ENCODE data around the gene JMJD1C.

Gene JMJD1C

GRCh38 chr10:63366933-63367332 lies 98.8 kb downstream of the JMJD1C start:
- Histone ChIP-seq H4K20me1 (ENCODE audit: control insufficient read depth, insufficient read depth, low read depth, low read length) (no peaks in the 10 kb centered on the region), H3K79me2 (ENCODE audit: control insufficient read depth, low read length) (no peaks in the 10 kb centered on the region), H3K4me3 (ENCODE audit: low read length) (no peak overlapping the region), H3K9me3 (ENCODE audit: control insufficient read depth, insufficient read depth, low read length) (no peaks in the 10 kb centered on the region), H3K36me3 (ENCODE audit: control insufficient read depth, low read length) (no peaks in the 10 kb centered on the region), H3K27me3 (ENCODE audit: control insufficient read depth, low read length) (no peaks in the 10 kb centered on the region), H3F3A (ENCODE audit: control insufficient read depth, insufficient read depth) (no peaks in the 10 kb centered on the region), H3K4me2 (ENCODE audit: low read length) (no peak overlapping the region), H3K9me2 (replicated peaks; ENCODE audit: control insufficient read depth, low read length) (no peaks in the 10 kb centered on the region), H3K27ac (ENCODE audit: low read depth, low read length) (no peak overlapping the region), H3K4me1 (ENCODE audit: control insufficient read depth, low read length) (peaks cover 10% of the 10 kb centered on the region)
- TF ChIP-seq CTCF (IDR thresholded peaks at IDR 0.05; ENCODE audit: low read depth, low read length, poor library complexity, severe bottlenecking) (no peak), EZH2phosphoT487 (IDR thresholded peaks at IDR 0.05; ENCODE audit: borderline replicate concordance, low read length) (no peak)

GRCh38 chr10:63365976-63366765 lies 99.6 kb downstream of the JMJD1C start:
- Histone ChIP-seq H3K4me2 (ENCODE audit: low read length) (no peak overlapping the region), H3K9me3 (ENCODE audit: control insufficient read depth, insufficient read depth, low read length) (no peaks in the 10 kb centered on the region), H3F3A (ENCODE audit: control insufficient read depth, insufficient read depth) (no peaks in the 10 kb centered on the region), H3K27ac (ENCODE audit: low read depth, low read length) (no peak overlapping the region), H3K36me3 (ENCODE audit: control insufficient read depth, low read length) (no peaks in the 10 kb centered on the region), H4K20me1 (ENCODE audit: control insufficient read depth, insufficient read depth, low read depth, low read length) (no peaks in the 10 kb centered on the region), H3K4me3 (ENCODE audit: low read length) (no peak overlapping the region), H3K9me2 (replicated peaks; ENCODE audit: control insufficient read depth, low read length) (no peaks in the 10 kb centered on the region), H3K27me3 (ENCODE audit: control insufficient read depth, low read length) (no peaks in the 10 kb centered on the region), H3K4me1 (ENCODE audit: control insufficient read depth, low read length) (peaks cover 13% of the 10 kb centered on the region), H3K79me2 (ENCODE audit: control insufficient read depth, low read length) (no peaks in the 10 kb centered on the region)
- no peak for TF ChIP-seq CTCF (IDR thresholded peaks at IDR 0.05; ENCODE audit: low read depth, low read length, poor library complexity, severe bottlenecking)

GRCh38 chr10:63364918-63365317 lies 100.9 kb downstream of the JMJD1C start:
- Histone ChIP-seq H3K9me2 (replicated peaks; ENCODE audit: control insufficient read depth, low read length) (no peaks in the 10 kb centered on the region), H3F3A (ENCODE audit: control insufficient read depth, insufficient read depth) (no peaks in the 10 kb centered on the region), H3K4me2 (ENCODE audit: low read length) (no peak overlapping the region), H3K9me3 (ENCODE audit: control insufficient read depth, insufficient read depth, low read length) (no peaks in the 10 kb centered on the region), H3K4me3 (ENCODE audit: low read length) (no peak overlapping the region), H4K20me1 (ENCODE audit: control insufficient read depth, insufficient read depth, low read depth, low read length) (no peaks in the 10 kb centered on the region), H3K4me1 (ENCODE audit: control insufficient read depth, low read length) (peaks cover 13% of the 10 kb centered on the region), H3K27ac (ENCODE audit: low read depth, low read length) (no peak overlapping the region), H3K79me2 (ENCODE audit: control insufficient read depth, low read length) (no peaks in the 10 kb centered on the region), H3K36me3 (ENCODE audit: control insufficient read depth, low read length) (no peaks in the 10 kb centered on the region), H3K27me3 (ENCODE audit: control insufficient read depth, low read length) (no peaks in the 10 kb centered on the region)
- TF ChIP-seq CTCF (IDR thresholded peaks at IDR 0.05; ENCODE audit: low read depth, low read length, poor library complexity, severe bottlenecking) (no peak), EZH2phosphoT487 (IDR thresholded peaks at IDR 0.05; ENCODE audit: borderline replicate concordance, low read length) (no peak)
